ES-I3 (cell line): ENCODE measurements around the gene RIPK4.
A peak's percentile ranks its signal among the peaks of the same experiment; 100 is the strongest.

Experiments
- H3K36me3 ChIP-seq: 2 replicates; pipeline ENCODE4 v1.6.1; 2013; ENCODE audit warnings: mild to moderate bottlenecking, low read length, control low read depth, moderate library complexity; ENCODE audit not compliant: insufficient read depth
- H3K4me1 ChIP-seq: 2 replicates; pipeline ENCODE4 v1.6.1; 2013; ENCODE audit warnings: mild to moderate bottlenecking, control low read depth, low read length; ENCODE audit not compliant: insufficient read depth
- H3K9ac ChIP-seq: 2 replicates; pipeline ENCODE4 v1.6.1; 2013; ENCODE audit warnings: low read depth, mild to moderate bottlenecking, low read length, moderate library complexity
- H3K9me3 ChIP-seq: 2 replicates; pipeline ENCODE4 v1.6.1; 2013; ENCODE audit warnings: mild to moderate bottlenecking, low read length, moderate library complexity; ENCODE audit not compliant: control insufficient read depth, insufficient read depth

RIPK4 gene

DNA sequence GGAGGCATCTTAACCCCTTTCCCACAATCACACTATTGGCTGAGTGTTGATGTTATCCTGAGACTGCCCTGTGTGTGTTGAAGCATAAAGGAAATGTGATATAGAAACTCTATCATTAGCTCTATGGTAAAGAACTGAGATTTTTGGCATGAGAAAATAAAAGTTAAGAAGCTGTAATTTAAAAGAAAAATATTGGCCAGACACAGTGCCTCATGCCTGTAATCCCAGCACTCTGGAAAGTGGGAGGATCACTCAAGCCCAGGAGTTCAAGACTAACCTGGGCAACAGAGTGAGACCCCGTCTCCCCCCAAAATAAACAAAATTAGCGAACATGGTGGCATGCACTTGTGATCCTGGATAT, 14.2 kb upstream of the RIPK4 start:
- Histone ChIP-seq H3K9me3 (no peaks in the 10 kb centered on the region), H3K36me3 (no peaks in the 10 kb centered on the region), H3K9ac (no peak overlapping the region), H3K4me1 (peaks cover 7% of the 10 kb centered on the region; the same call in 1 of the 2 replicates)

DNA sequence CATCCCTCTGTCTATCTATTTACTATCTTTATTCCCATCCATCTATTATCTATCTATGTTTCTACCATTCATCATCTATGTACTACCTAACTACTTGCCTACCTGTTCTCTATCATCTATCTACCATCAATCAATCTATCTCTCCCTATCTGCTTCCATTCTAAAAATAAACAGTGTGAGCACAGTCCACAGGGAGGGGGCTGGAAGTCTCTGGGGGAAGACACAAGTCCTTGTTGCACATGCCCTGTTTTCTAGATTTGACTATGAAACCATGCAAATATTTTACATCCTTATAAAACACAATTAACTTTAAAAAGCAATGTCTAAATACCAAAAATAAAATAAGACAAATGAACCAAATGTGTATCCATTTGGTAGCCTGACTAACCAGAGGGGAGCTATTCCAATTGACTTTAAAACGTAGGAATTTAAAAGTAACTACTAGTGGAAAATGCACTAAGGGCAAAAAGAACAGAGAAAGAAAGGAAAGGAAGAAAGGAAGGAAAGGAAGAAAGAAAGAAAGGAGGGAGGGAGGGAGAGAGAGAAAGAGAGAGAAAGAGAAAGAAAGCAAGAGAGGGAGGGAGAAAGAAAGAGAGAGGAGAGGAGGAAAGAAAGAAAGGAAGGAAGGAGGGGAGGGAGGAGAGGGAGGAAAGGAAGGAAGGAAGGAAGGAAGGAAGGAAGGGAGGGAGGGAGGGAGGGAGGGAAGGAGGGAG, 13.6 kb upstream of the RIPK4 start:
- Histone ChIP-seq H3K36me3 (no peaks in the 10 kb centered on the region), H3K4me1 (peaks cover 7% of the 10 kb centered on the region; the same call in 1 of the 2 replicates), H3K9me3 (no peaks in the 10 kb centered on the region), H3K9ac (no peak overlapping the region)

DNA sequence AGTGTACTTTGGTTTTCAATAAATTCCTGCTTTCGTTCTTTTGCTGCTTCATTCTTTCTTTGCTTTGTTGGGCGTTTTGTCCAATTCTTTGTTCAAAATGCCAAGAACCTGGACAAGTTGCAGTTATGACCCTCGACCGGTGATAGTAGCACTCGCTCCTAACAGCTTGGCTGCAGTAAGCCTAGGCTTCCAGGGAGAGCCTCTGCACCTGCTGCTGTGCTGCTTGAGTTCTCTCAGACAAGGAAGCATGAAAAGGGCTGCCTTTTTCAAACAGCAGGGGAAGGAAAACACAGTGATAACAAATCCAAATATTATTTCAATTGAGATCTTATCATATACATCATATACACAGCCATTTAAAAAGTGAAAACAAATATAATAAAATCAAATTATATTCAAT, 12.8 kb upstream of the RIPK4 start:
- Histone ChIP-seq H3K9me3 (no peaks in the 10 kb centered on the region), H3K4me1 (peaks cover 7% of the 10 kb centered on the region; the same call in 1 of the 2 replicates), H3K9ac (peak overlapping the region; percentile 36; the same call in 1 of the 2 replicates), H3K36me3 (no peaks in the 10 kb centered on the region)

DNA sequence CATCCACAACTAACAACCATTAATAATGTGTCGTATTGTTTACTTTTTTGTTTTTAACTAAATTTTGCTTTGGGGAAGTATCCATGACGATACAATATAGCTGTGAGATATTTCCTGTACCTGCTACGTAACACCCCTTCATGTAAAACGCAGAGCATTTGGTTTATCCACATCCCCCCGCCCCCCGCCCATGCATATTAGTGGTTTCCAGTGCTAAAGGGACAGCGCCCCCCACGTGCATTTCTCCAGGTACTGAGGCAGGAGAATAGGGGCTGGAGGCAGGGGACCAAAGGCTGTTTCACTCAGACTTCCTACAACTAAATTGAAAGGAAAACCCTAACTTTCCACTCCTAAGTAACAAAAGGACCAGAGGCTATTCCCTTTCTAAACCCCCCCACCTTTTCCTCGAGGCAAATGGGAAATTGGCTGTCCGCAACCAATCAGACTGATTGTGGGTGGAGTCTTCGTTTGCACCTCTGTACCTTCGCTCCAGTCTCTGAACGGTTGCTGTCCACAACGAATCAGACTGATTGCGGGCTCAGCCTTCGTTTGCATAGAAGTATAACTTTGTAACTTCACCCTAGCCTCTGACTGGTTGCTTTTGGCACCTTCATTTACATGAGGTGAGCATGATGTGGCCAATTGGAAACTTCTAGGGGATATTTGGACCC, 12.2 kb upstream of the RIPK4 start:
- no peaks in the 10 kb centered on the region for H3K9me3 ChIP-seq
- peaks cover 7% of the 10 kb centered on the region; the same call in 1 of the 2 replicates for H3K4me1 ChIP-seq
- H3K36me3 ChIP-seq, result no peaks in the 10 kb centered on the region
- peak overlapping the region; percentile 36; the same call in 1 of the 2 replicates for H3K9ac ChIP-seq

DNA sequence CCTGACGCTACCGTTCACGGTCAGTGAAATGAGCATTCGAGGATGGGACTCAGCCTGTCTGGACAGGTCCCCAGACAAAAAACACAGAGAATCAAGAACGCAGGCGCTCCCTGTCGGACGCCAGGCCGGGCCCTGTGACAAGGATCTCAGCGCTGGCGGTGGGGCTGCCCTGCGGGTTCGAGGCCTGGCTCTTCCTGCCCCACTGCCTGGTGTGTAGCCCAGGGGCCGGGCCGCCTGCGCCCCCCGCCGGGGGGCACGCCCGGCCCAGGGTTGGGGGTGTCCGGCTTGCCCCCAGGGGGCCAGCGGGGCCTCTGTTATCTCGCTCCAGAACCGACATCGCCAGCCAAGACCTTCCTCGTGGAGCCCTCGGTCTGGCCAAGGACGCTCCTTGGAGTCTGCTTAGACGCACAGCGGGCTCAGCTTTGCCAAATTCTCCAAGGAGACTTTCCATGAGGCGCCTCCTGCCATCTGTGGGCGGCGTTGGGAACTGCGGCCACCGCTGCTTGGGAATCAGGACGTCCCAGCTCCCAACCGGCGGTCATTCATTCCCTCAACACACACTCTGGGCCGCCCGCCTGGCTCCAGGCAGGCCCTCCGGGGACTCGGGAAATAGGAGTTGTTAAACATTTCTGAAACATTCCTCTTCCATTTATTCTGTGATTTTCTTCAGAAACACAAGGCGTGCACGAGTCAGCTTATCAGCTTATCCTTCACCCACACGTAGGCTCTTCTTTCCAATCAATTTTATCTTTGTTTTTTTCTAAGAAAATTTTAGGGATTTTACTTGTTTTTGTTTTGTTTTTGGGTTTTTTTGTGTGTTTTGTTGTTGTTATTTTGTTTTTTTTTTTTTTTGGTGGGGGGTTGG, 11.3 kb upstream of the RIPK4 start:
- Histone ChIP-seq H3K9ac (peak overlapping the region; percentile 14; the same call in 1 of the 2 replicates), H3K4me1 (peaks cover 7% of the 10 kb centered on the region; the same call in 1 of the 2 replicates), H3K36me3 (no peaks in the 10 kb centered on the region), H3K9me3 (no peaks in the 10 kb centered on the region)

DNA sequence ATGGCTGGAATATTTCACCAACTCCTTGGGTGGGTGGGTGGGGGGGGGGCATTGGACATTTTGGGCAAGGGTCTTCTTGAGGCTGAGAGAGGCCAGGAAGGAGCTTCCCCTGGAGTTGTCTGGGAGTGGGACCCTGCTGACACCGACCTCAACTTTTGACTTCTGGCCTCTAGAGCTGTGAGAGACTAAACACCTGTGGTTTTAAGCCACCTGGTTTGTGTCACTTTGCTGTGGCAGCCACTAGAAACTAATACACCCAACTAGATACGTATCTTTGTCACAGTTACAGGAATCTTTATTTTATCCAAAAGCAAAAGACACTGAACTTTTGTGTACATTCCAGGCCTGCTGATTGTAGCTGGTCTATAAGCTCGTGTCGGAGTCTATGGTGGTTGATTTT, 9.9 kb upstream of the RIPK4 start:
- Histone ChIP-seq H3K9me3 (no peaks in the 10 kb centered on the region), H3K4me1 (peaks cover 18% of the 10 kb centered on the region; the same call in 1 of the 2 replicates), H3K36me3 (no peaks in the 10 kb centered on the region), H3K9ac (no peak overlapping the region)

DNA sequence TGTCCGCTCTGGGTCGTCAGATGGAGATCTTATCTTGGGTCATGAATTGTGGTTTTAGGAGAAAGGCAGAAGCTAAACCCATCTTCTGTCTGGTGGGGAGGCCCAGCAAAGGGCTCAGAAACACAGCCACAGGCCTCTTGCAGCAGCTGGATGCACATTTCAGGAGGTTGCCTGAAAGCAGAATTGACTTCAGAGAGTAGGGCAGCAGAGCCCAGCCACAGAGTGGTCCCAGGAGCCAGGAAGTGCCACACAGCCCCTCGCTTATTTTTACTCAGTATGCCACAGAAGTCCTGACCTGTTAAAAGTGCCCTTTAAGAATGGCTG, 8.3 kb upstream of the RIPK4 start:
- Histone ChIP-seq H3K36me3 (no peaks in the 10 kb centered on the region), H3K9ac (no peak overlapping the region), H3K4me1 (peaks cover 21% of the 10 kb centered on the region; the same call in 1 of the 2 replicates), H3K9me3 (no peaks in the 10 kb centered on the region)

DNA sequence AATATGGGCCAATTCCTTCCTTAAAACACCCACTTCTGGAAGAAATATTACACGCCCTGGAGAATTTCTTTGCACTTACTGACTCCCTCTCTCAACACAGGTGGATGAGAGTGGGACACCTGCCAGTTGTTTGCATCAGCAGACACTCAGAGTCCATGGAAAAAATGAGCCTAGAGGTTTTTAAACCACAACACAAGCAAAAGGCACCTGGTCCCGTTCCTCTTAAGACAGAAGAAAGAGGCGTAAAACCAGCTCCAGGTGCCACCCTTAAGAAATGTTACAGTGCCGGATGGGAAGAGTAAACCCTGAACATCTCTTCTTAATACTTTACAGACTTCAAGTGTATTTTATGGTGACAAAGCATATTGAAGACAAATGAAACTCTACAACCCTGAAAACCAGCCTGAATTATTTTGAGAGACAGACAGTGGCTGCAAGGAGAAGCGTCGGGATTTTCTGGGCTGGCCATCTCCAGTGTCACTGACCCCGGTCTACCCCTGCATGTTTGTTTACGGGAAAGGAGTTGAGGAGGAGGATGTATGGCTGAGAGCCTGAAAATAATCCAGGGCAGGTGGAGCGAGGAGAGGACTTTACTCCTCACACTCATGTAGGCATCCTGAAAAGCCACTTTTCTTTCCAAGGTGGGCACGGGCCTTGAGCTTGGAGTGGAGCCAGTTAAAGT, 7.8 kb upstream of the RIPK4 start:
- H3K9me3 ChIP-seq, result no peaks in the 10 kb centered on the region
- peaks cover 21% of the 10 kb centered on the region; the same call in 1 of the 2 replicates for H3K4me1 ChIP-seq
- no peaks in the 10 kb centered on the region for H3K36me3 ChIP-seq
- no peak overlapping the region for H3K9ac ChIP-seq

DNA sequence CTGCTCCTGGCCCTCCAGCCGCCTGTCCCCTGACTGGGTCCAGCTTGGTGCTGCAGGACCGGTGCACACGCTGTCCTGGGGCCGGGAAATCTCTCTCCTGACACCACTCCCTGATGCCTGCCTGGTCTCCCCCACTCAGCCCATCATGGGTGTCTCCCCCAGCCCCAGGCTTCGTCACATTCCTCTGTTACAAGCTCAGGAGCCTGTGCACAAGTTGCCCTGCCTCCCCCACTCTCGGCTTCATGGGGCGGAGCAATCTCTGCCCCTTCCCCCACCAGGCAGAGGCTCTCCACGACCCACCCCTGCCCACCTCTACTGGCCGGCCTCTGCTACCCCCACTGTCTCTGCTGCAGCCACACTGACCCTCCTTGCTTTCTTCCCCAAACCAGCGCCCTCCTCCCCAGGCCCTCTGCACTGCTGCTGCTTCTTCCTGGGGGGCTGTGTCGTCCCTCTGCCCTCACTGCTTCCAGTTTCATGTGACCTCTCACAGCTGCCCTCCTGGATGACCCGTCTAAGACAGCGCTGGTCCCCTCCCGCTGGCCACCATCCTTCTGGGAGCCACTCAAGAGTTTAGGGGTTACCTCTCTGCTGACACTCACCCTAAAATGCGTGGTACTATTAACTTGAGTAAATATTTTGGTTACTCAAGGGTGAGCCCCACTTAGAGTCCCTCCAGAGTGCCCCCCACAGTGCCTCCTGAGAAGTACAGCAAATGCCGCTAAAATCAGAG, 5.7 kb upstream of the RIPK4 start:
- Histone ChIP-seq H3K9ac (no peak overlapping the region), H3K9me3 (no peaks in the 10 kb centered on the region), H3K36me3 (no peaks in the 10 kb centered on the region), H3K4me1 (peaks cover 16% of the 10 kb centered on the region; the same call in 1 of the 2 replicates)

DNA sequence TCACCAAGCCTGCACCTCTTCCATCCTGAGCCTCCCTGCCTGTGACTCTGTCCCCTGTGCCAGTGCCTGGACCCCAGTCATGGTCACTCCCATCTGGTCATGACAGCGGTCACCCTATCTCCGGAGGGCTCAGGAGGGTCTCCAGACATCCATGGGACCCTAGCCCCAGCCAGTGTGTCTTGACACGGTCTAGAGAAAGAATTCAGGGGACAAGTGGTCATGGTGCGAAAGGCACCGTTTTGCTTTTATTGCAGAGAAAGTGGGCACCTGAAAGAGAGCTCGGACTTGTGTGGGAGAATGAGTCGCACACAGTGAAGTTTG, 4.7 kb upstream of the RIPK4 start:
- H3K9me3 ChIP-seq, result no peaks in the 10 kb centered on the region
- no peaks in the 10 kb centered on the region for H3K36me3 ChIP-seq
- peaks cover 14% of the 10 kb centered on the region; the same call in 1 of the 2 replicates for H3K4me1 ChIP-seq
- H3K9ac ChIP-seq, result no peak overlapping the region

DNA sequence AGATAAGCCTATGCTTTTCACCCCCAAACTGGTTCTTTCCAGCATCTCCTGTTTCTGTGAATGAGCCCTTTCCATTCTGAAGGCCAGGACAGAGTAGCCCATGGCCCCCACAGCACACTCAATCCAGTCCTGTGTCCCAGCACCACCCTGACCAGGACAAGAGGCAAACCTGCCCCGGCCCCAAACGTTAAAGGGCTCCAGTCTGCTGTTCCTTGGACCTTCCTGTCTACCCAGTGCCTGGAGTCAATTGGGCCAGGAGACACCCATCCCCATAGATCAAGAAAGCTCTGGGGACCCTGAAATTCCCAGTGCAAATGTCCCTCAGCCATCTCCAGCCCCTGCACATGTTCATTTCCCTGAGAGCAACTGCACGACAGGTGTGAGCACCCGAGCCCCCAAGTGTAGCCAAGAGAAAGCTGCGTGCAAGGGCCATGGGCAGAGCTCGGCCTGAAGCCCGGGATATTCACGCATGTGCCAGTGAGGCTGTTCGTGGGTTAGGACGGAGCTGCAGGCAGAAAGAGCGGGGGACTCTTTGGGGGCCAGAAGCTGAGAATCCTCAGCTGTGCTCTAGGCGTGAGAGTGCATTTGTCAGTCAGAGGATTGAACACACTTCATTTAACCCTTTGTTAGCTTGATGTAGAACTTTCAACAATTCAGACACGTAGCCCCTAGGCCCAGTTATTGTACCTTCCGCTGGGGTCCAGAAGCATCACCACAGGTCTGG, 4.2 kb upstream of the RIPK4 start:
- Histone ChIP-seq H3K4me1 (peaks cover 14% of the 10 kb centered on the region; the same call in 1 of the 2 replicates), H3K9me3 (no peaks in the 10 kb centered on the region), H3K9ac (no peak overlapping the region), H3K36me3 (no peaks in the 10 kb centered on the region)

DNA sequence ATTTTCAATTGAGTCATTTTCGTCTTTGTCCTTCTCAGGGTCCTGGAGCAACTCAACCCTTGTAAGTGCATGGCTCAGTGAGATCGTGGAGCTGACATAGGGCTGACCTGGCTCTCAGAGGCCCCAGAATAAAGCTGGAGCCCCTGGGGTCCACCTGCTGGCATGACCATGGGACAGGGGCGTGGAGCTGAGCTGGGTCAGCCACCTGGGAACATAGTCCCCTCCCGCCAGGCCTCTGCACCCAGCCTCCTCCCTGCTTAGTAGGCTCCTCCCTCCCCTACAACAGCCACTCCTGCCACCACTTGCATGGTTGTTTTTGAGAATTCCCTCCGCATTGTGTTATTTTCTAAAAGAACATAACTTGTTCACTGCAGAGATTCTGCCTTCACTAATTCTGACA, 3.1 kb upstream of the RIPK4 start:
- Histone ChIP-seq H3K9me3 (no peaks in the 10 kb centered on the region), H3K4me1 (peaks cover 14% of the 10 kb centered on the region; the same call in 1 of the 2 replicates), H3K36me3 (no peaks in the 10 kb centered on the region), H3K9ac (no peak overlapping the region)

DNA sequence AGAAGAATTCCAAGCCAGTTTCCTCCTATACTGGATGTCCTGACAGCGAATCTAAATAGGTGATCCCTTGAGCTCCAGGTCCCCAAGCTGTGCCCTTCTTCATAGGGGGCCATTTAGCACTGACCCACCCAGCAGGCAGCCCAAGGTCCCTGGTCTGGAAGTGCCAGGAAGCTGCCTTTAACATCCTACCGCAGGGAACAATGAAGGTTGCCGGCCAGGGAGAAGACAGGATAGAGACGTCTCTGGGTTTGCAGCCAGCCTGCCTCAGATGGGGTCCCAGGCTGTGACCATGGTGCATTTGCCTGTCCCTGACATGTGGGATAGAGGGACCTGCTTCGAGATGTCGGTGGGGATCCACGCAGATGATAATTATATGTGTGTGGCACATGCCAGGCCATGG, 2.7 kb upstream of the RIPK4 start:
- peaks cover 14% of the 10 kb centered on the region; the same call in 1 of the 2 replicates for H3K4me1 ChIP-seq
- no peak overlapping the region for H3K9ac ChIP-seq

More for the DNA sequence above, 2.7 kb upstream of the RIPK4 start:
- Histone ChIP-seq H3K36me3 (no peaks in the 10 kb centered on the region), H3K9me3 (no peaks in the 10 kb centered on the region)
